ENCODE results near the gene SRGAP2C.
"Not testable (repeated sequence)": the region's sequence is repeated elsewhere in the genome, so short reads cannot be mapped to it uniquely, and the experiment has no call there.

SRGAP2C gene

GRCh38 chr1:121419050-121419615, 234.4 kb downstream of the SRGAP2C start:
- DNase-seq (ENCODE audit: low spot score): not testable (repeated sequence)

DNA sequence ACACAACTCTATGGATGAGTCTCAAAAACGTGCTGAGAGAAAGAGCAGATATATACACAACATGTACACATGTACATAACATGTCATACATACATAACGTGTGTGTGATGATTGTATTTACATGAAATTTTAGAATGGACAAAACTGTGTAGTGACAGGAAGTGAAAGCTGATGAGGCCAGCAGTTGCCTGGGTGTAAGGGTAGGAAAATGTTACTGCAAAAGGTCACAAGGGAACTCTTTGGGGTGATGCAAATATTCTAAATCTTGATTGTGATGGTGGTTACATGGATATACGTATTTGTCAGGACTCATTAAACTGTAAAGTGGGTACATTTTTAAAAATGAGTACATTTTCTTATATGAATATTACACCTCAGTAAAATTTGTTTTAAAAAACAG, 236.7 kb downstream of the SRGAP2C start:
- DNase-seq (ENCODE audit: low spot score): not testable (repeated sequence)

GRCh38 chr1:121423956-121424355, 239.2 kb downstream of the SRGAP2C start:
- not testable (repeated sequence) for DNase-seq (ENCODE audit: low spot score)

GRCh38 chr1:121433517-121433916, 248.7 kb downstream of the SRGAP2C start:
- not testable (repeated sequence) for DNase-seq (ENCODE audit: low spot score)

- not testable (repeated sequence) for DNase-seq (ENCODE audit: low spot score)
These were observed 254.1 kb downstream of the SRGAP2C start for GRCh38 chr1:121438862-121439261.

DNA sequence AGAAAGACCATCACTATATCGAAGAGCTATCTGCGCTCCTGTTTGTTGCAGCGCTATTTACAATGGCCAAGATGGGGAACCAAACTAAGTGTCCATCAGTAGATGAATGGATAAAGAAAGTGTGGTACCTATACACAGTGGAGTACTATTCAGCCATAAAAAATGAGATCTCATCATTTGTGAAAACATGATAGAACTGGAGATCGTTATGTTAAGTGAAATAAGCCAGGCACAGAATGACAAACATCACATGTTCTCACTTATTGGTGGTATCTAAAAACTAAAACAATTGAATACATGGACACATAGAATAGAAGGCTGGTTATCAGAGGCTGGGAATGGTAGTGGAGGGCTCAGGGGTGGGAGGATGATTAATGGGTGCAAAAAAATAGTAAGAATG, 256.2 kb downstream of the SRGAP2C start:
- no peak for DNase-seq (ENCODE audit: low spot score)

All from AG08395 (cell line).